Measurements from ENCODE around the gene UFSP1.
"Not testable (repeated sequence)": the region's sequence is repeated elsewhere in the genome, so short reads cannot be mapped to it uniquely, and the experiment has no call there.

The UFSP1 gene

DNA sequence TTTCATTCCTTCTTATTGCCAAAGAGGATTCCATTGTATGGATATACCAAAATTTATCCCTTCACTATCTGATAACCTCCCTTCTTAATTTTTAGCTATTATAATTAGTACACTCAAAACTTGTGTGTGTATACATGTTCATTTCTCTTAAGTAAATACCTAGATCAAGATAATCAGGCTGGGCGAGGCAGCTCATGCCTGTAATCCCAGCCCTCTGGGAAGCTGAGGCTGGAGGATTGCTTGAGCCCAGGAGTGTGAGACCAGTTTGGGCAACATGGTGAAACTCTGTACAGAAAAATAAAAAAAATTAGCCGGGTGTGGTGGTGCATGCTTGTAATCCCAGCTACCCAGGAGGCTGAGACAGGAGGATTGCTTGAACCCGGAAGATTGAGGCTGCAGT, 22.0 kb upstream of the UFSP1 start:
- Histone ChIP-seq H3K36me3 (ENCODE audit: insufficient read depth, low read depth, low read length) (no peaks in the 10 kb centered on the region), H3K27me3 (ENCODE audit: insufficient read depth, low read length) (no peaks in the 10 kb centered on the region), H3K4me1 (ENCODE audit: insufficient read depth, low read length) (no peaks in the 10 kb centered on the region; the same call in 1 of the 2 replicates), H3K9ac (ENCODE audit: low read depth, low read length) (no peak overlapping the region), H3K4me3 (ENCODE audit: low read length) (no peak overlapping the region), H3K27ac (ENCODE audit: low read length) (no peak overlapping the region), H3K9me3 (ENCODE audit: insufficient read depth, low read depth, low read length) (no peaks in the 10 kb centered on the region)

GRCh38 chr7:100910443-100910842, 20.9 kb upstream of the UFSP1 start:
- not testable (repeated sequence) for H3K9ac ChIP-seq (ENCODE audit: low read depth, low read length); H3K27me3 ChIP-seq (ENCODE audit: insufficient read depth, low read length); H3K4me3 ChIP-seq (ENCODE audit: low read length); H3K4me1 ChIP-seq (ENCODE audit: insufficient read depth, low read length); H3K36me3 ChIP-seq (ENCODE audit: insufficient read depth, low read depth, low read length); H3K27ac ChIP-seq (ENCODE audit: low read length); H3K9me3 ChIP-seq (ENCODE audit: insufficient read depth, low read depth, low read length)

GRCh38 chr7:100908512-100908911, 19.0 kb upstream of the UFSP1 start:
- no peak overlapping the region for H3K4me3 ChIP-seq (ENCODE audit: low read length)
- H3K36me3 ChIP-seq (ENCODE audit: insufficient read depth, low read depth, low read length), result no peaks in the 10 kb centered on the region
- H3K27ac ChIP-seq (ENCODE audit: low read length), result no peak overlapping the region
- no peaks in the 10 kb centered on the region for H3K9me3 ChIP-seq (ENCODE audit: insufficient read depth, low read depth, low read length)
- no peak overlapping the region for H3K9ac ChIP-seq (ENCODE audit: low read depth, low read length)
- H3K27me3 ChIP-seq (ENCODE audit: insufficient read depth, low read length), result no peaks in the 10 kb centered on the region
- H3K4me1 ChIP-seq (ENCODE audit: insufficient read depth, low read length), result no peaks in the 10 kb centered on the region

DNA sequence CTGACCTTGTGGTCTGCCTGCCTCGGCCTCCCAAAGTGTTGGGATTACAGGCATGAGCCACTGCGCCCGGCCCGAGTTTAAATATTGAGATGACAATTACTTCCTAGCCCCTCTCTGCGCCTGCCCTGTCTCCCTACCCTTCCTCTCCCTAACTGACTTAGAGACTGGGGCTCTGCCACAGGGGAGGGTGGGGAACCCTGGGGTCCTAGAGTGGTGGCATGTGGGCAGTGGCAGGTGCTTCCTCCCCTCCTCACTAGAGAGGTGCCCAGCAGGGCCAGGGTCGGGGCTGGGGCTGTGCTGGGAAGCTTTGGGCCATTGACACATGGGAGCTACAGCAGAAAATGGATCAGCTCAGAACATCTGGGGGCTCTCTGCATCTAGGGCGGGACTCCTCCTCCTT, 13.1 kb upstream of the UFSP1 start:
- Histone ChIP-seq H3K9me3 (ENCODE audit: insufficient read depth, low read depth, low read length) (no peaks in the 10 kb centered on the region), H3K27me3 (ENCODE audit: insufficient read depth, low read length) (peaks cover 5% of the 10 kb centered on the region), H3K4me3 (ENCODE audit: low read length) (no peak overlapping the region), H3K27ac (ENCODE audit: low read length) (no peak overlapping the region), H3K9ac (ENCODE audit: low read depth, low read length) (no peak overlapping the region), H3K4me1 (ENCODE audit: insufficient read depth, low read length) (no peaks in the 10 kb centered on the region), H3K36me3 (ENCODE audit: insufficient read depth, low read depth, low read length) (no peaks in the 10 kb centered on the region)

- H3K27ac ChIP-seq (ENCODE audit: low read length), result no peak overlapping the region
- H3K9me3 ChIP-seq (ENCODE audit: insufficient read depth, low read depth, low read length), result no peaks in the 10 kb centered on the region
- peaks cover 12% of the 10 kb centered on the region for H3K27me3 ChIP-seq (ENCODE audit: insufficient read depth, low read length)
- no peak overlapping the region for H3K9ac ChIP-seq (ENCODE audit: low read depth, low read length)
- no peak overlapping the region for H3K4me3 ChIP-seq (ENCODE audit: low read length)
- no peaks in the 10 kb centered on the region for H3K36me3 ChIP-seq (ENCODE audit: insufficient read depth, low read depth, low read length)
- no peaks in the 10 kb centered on the region for H3K4me1 ChIP-seq (ENCODE audit: insufficient read depth, low read length)
Observed at GRCh38 chr7:100901921-100902332, 12.4 kb upstream of the UFSP1 start.

DNA sequence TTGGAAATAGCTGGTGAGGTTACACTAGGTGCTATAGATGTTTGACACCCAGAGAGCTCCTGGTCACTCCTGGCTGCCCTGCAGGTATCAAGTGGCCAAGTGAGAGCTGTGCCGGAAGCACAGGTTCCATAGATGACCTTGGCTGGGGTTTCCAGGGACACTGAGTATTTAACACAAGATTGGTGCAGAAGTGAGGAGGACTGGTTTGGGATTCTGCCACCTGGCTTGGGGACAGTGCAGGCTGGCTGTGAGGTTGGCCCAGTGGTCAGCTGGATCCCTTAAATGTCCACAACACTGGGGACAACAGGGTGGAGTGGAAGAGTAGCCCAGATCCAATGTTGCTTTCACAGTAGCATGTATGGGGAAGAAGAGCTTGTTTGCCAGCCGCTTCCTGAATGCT, 11.5 kb upstream of the UFSP1 start:
- peaks cover 20% of the 10 kb centered on the region for H3K27me3 ChIP-seq (ENCODE audit: insufficient read depth, low read length)
- H3K9ac ChIP-seq (ENCODE audit: low read depth, low read length), result no peak overlapping the region
- no peaks in the 10 kb centered on the region for H3K4me1 ChIP-seq (ENCODE audit: insufficient read depth, low read length)
- no peaks in the 10 kb centered on the region for H3K9me3 ChIP-seq (ENCODE audit: insufficient read depth, low read depth, low read length)
- H3K27ac ChIP-seq (ENCODE audit: low read length), result no peak overlapping the region
- H3K36me3 ChIP-seq (ENCODE audit: insufficient read depth, low read depth, low read length), result no peaks in the 10 kb centered on the region
- H3K4me3 ChIP-seq (ENCODE audit: low read length), result no peak overlapping the region

DNA sequence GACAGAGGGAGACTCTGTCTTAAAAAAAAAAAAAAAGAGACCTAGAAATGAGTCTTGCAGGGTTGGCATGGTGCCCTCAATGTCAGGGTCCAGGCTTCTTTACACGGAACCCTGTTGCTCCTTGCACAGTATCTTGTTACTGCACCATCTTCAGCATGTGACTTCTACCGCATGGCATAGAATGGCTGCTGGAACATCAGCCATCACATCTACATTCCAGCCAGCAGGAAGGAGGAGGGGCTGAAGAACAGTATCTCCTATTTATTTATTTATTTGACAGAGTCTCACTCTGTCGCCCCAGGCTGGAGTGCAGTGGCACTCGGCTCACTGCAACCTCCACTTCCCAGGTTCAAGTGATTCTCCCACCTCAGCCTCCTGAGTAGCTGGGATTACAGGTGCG, 9.9 kb upstream of the UFSP1 start:
- Histone ChIP-seq H3K9ac (ENCODE audit: low read depth, low read length) (no peak overlapping the region), H3K4me1 (ENCODE audit: insufficient read depth, low read length) (no peaks in the 10 kb centered on the region), H3K36me3 (ENCODE audit: insufficient read depth, low read depth, low read length) (no peaks in the 10 kb centered on the region), H3K27me3 (ENCODE audit: insufficient read depth, low read length) (peaks cover 33% of the 10 kb centered on the region), H3K27ac (ENCODE audit: low read length) (no peak overlapping the region), H3K9me3 (ENCODE audit: insufficient read depth, low read depth, low read length) (no peaks in the 10 kb centered on the region), H3K4me3 (ENCODE audit: low read length) (no peak overlapping the region)

- no peak overlapping the region for H3K9ac ChIP-seq (ENCODE audit: low read depth, low read length)
- H3K4me1 ChIP-seq (ENCODE audit: insufficient read depth, low read length), result no peaks in the 10 kb centered on the region
- H3K27me3 ChIP-seq (ENCODE audit: insufficient read depth, low read length), result peaks cover 40% of the 10 kb centered on the region
- H3K36me3 ChIP-seq (ENCODE audit: insufficient read depth, low read depth, low read length), result no peaks in the 10 kb centered on the region
- H3K4me3 ChIP-seq (ENCODE audit: low read length), result no peak overlapping the region
- H3K9me3 ChIP-seq (ENCODE audit: insufficient read depth, low read depth, low read length), result no peaks in the 10 kb centered on the region
- H3K27ac ChIP-seq (ENCODE audit: low read length), result no peak overlapping the region
Observed at GRCh38 chr7:100897772-100898454, 8.4 kb upstream of the UFSP1 start.

- H3K27ac ChIP-seq (ENCODE audit: low read length), result no peak overlapping the region
- no peaks in the 10 kb centered on the region for H3K9me3 ChIP-seq (ENCODE audit: insufficient read depth, low read depth, low read length)
- no peaks in the 10 kb centered on the region for H3K36me3 ChIP-seq (ENCODE audit: insufficient read depth, low read depth, low read length)
- peak overlapping the region; percentile 45; the same call in 1 of the 2 replicates for H3K4me3 ChIP-seq (ENCODE audit: low read length)
- peaks cover 40% of the 10 kb centered on the region for H3K27me3 ChIP-seq (ENCODE audit: insufficient read depth, low read length)
- H3K9ac ChIP-seq (ENCODE audit: low read depth, low read length), result no peak overlapping the region
- no peaks in the 10 kb centered on the region for H3K4me1 ChIP-seq (ENCODE audit: insufficient read depth, low read length)
Observed at GRCh38 chr7:100896732-100897608, 7.5 kb upstream of the UFSP1 start.

- Histone ChIP-seq H3K4me3 (ENCODE audit: low read length) (peak overlapping the region; percentile 39; the same call in 1 of the 2 replicates), H3K4me1 (ENCODE audit: insufficient read depth, low read length) (peaks cover 5% of the 10 kb centered on the region; the same call in 1 of the 2 replicates), H3K27me3 (ENCODE audit: insufficient read depth, low read length) (peaks cover 40% of the 10 kb centered on the region), H3K9me3 (ENCODE audit: insufficient read depth, low read depth, low read length) (no peaks in the 10 kb centered on the region), H3K36me3 (ENCODE audit: insufficient read depth, low read depth, low read length) (no peaks in the 10 kb centered on the region), H3K9ac (ENCODE audit: low read depth, low read length) (no peak overlapping the region), H3K27ac (ENCODE audit: low read length) (no peak overlapping the region)
Observed at GRCh38 chr7:100895956-100896731, 6.6 kb upstream of the UFSP1 start.

- Histone ChIP-seq H3K4me3 (ENCODE audit: low read length) (peak within 1 kb of the TSS; percentile 63; the same call in 1 of the 2 replicates), H3K9ac (ENCODE audit: low read depth, low read length) (no peak within 1 kb of the TSS), H3K27ac (ENCODE audit: low read length) (no peak within 1 kb of the TSS), H3K27me3 (ENCODE audit: insufficient read depth, low read length) (peaks cover 40% of the 10 kb centered on the region), H3K36me3 (ENCODE audit: insufficient read depth, low read depth, low read length) (no peaks in the 10 kb centered on the region), H3K9me3 (ENCODE audit: insufficient read depth, low read depth, low read length) (no peaks in the 10 kb centered on the region), H3K4me1 (ENCODE audit: insufficient read depth, low read length) (peaks cover 5% of the 10 kb centered on the region; the same call in 1 of the 2 replicates)
Observed at GRCh38 chr7:100895701-100895955, 6.1 kb upstream of the UFSP1 start, which contains the start of gene ACHE. Gene ACHE (minus strand): TSS chr7:100895888. CDS start chr7:100894232, 1,656 bp downstream.
